ENCODE data around the gene ARHGAP15.

Gene ARHGAP15

DNA sequence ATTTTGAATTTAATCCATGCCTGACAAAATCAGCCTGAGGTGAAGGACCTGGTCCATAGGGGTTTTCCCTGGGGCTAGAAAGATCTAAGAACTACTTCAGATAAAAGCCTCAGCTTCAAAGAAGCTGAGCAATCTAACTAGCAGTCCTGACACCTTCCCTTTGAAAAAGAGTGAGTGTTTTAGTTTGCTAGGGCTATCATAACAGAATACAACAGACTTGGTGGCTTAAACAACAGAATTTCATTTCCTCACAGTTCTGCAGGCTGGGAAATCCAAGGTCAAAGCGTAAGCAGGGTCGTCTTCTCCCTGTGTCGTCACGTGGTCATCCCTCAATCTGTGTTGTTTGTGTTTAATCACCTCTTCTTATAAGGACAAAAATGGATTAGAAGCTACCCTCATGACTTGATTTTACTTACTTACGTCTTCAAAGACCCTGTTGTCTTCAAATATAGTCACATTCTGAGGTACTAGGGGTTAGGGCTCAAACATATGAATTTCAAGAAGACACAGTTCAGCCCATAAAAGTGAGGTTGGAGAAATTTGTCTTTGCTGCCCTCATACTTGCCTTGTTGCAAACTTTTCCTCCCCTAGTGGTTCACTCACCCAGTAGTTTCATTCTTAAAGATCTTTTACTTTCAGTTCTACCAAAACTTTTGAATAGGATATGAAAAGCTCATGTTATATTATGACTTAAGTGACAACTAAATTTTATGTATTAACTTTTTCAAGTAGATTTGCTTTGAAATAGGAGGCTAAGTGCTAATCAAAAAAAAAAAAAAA lies 673.8 kb downstream of the ARHGAP15 start:
- DNase-seq, result peak; percentile 59
- no peak overlapping the region for H3K9ac ChIP-seq (ENCODE audit: low read length)
- H3K79me2 ChIP-seq (ENCODE audit: low read length), result no peaks in the 10 kb centered on the region
- H3K36me3 ChIP-seq (replicated peaks; ENCODE audit: insufficient read depth, low read length), result no peaks in the 10 kb centered on the region
- no peaks in the 10 kb centered on the region for H3K27me3 ChIP-seq (replicated peaks; ENCODE audit: insufficient read depth, low read length)
- H4K20me1 ChIP-seq (ENCODE audit: insufficient read depth, low read length), result no peaks in the 10 kb centered on the region
- H3K4me3 ChIP-seq (ENCODE audit: low read length), result peak overlapping the region; percentile 15; the same call in 1 of the 2 replicates
- peak overlapping the region; percentile 22; the same call in 1 of the 2 replicates for H3K27ac ChIP-seq (ENCODE audit: low read length)
- no peaks in the 10 kb centered on the region for H3K9me2 ChIP-seq (replicated peaks; ENCODE audit: insufficient read depth, low read length)
- no peaks in the 10 kb centered on the region for H3F3A ChIP-seq (ENCODE audit: insufficient read depth, low read length)
- no peak for TF ChIP-seq EZH2phosphoT487 (IDR thresholded peaks at IDR 0.05; ENCODE audit: low read length)
- TF ChIP-seq CTCF (IDR thresholded peaks at IDR 0.05; ENCODE audit: low read length), result peak; percentile 14
- peaks cover 5% of the 10 kb centered on the region; the same call in 1 of the 2 replicates for H3K4me1 ChIP-seq (ENCODE audit: low read length)
- H3K9me3 ChIP-seq (replicated peaks; ENCODE audit: insufficient read depth, low read length), result no peaks in the 10 kb centered on the region
- peak overlapping the region; percentile 51; the same call in 1 of the 2 replicates for H3K4me2 ChIP-seq (ENCODE audit: low read depth, low read length)
- H2AFZ ChIP-seq (ENCODE audit: low read length), result peak overlapping the region; percentile 61

GRCh38 chr2:143803936-143804335 lies 674.7 kb downstream of the ARHGAP15 start:
- Histone ChIP-seq H3F3A (ENCODE audit: insufficient read depth, low read length) (no peaks in the 10 kb centered on the region), H3K4me3 (ENCODE audit: low read length) (no peak overlapping the region), H3K9me2 (replicated peaks; ENCODE audit: insufficient read depth, low read length) (no peaks in the 10 kb centered on the region), H3K9ac (ENCODE audit: low read length) (no peak overlapping the region), H4K20me1 (ENCODE audit: insufficient read depth, low read length) (no peaks in the 10 kb centered on the region), H3K79me2 (ENCODE audit: low read length) (no peaks in the 10 kb centered on the region), H2AFZ (ENCODE audit: low read length) (no peak overlapping the region), H3K27me3 (replicated peaks; ENCODE audit: insufficient read depth, low read length) (no peaks in the 10 kb centered on the region), H3K9me3 (replicated peaks; ENCODE audit: insufficient read depth, low read length) (no peaks in the 10 kb centered on the region), H3K36me3 (replicated peaks; ENCODE audit: insufficient read depth, low read length) (no peaks in the 10 kb centered on the region), H3K4me1 (ENCODE audit: low read length) (peaks cover 5% of the 10 kb centered on the region; the same call in 1 of the 2 replicates), H3K27ac (ENCODE audit: low read length) (no peak overlapping the region), H3K4me2 (ENCODE audit: low read depth, low read length) (peak overlapping the region; percentile 51; the same call in 1 of the 2 replicates)
- TF ChIP-seq CTCF (IDR thresholded peaks at IDR 0.05; ENCODE audit: low read length) (no peak), EZH2phosphoT487 (IDR thresholded peaks at IDR 0.05; ENCODE audit: low read length) (no peak), EZH2 (optimal IDR thresholded peaks at IDR 0.05; ENCODE audit: low read depth, low read length) (no peak)
- no peak for DNase-seq

DNA sequence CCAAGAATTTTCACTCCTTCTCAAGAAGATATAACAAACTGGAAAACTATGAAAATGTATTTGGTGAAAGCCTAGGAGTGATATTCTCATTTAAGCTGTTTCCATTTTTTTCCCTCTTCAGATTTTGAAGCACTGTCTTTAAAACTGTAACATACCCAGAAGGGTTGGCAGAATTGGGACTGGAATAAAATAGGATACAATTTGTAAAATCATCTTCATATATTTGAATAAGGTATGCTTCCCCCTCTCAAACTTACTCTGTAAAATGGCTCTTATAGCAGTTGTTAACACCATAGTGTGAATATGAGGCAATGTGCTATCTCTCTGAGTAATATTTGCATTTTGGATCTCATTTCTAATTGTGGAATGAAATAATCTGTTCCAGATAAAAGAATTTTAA lies 676.4 kb downstream of the ARHGAP15 start:
- Histone ChIP-seq H3K36me3 (replicated peaks; ENCODE audit: insufficient read depth, low read length) (no peaks in the 10 kb centered on the region), H3F3A (ENCODE audit: insufficient read depth, low read length) (no peaks in the 10 kb centered on the region), H3K27me3 (replicated peaks; ENCODE audit: insufficient read depth, low read length) (no peaks in the 10 kb centered on the region), H3K9me3 (replicated peaks; ENCODE audit: insufficient read depth, low read length) (no peaks in the 10 kb centered on the region), H3K4me2 (ENCODE audit: low read depth, low read length) (no peak overlapping the region), H3K4me1 (ENCODE audit: low read length) (peaks cover 5% of the 10 kb centered on the region; the same call in 1 of the 2 replicates), H3K27ac (ENCODE audit: low read length) (no peak overlapping the region), H3K9me2 (replicated peaks; ENCODE audit: insufficient read depth, low read length) (no peaks in the 10 kb centered on the region), H2AFZ (ENCODE audit: low read length) (no peak overlapping the region), H4K20me1 (ENCODE audit: insufficient read depth, low read length) (no peaks in the 10 kb centered on the region), H3K9ac (ENCODE audit: low read length) (no peak overlapping the region), H3K79me2 (ENCODE audit: low read length) (no peaks in the 10 kb centered on the region), H3K4me3 (ENCODE audit: low read length) (no peak overlapping the region)
- no peak for DNase-seq
- TF ChIP-seq CTCF (IDR thresholded peaks at IDR 0.05; ENCODE audit: low read length) (no peak), EZH2 (optimal IDR thresholded peaks at IDR 0.05; ENCODE audit: low read depth, low read length) (no peak), EZH2phosphoT487 (IDR thresholded peaks at IDR 0.05; ENCODE audit: low read length) (no peak)

Data from MM.1S (cell line).